Activated T-helper 1 cell treated with anti-CD3 and anti-CD28 coated beads, Interleukin-12 subunit alpha, Interleukin-12 subunit beta, Interleukin-2, Interleukin-4 antibody, amounts not matched to agents 30 ng/mL and 10 ng/mL and 1 ng/mL, durations not matched to agents 14 hours and 24 hours and 36 hours (primary cell): ENCODE measurements around the gene NUP50. TPM values are rescaled to one million over a fixed set of nuclear protein-coding genes. Genes with fewer than 3 reads are reported as not detected.
A peak's percentile ranks its signal among the peaks of the same experiment; 100 is the strongest.

ENCODE experiments used
- DNase-seq: peaks from one replicate; pipeline ENCODE4 v3.0.0; 2021; ENCODE audit warnings: low spot score
- H3K27ac Mint-ChIP-seq: one replicate; pipeline ENCODE4 v1.8.0; 2021; ENCODE audit warnings: mild to moderate bottlenecking, mixed read lengths
- H3K27me3 Mint-ChIP-seq: one replicate; pipeline ENCODE4 v1.8.0; 2022; ENCODE audit warnings: mild to moderate bottlenecking, moderate library complexity, mixed read lengths; ENCODE audit not compliant: insufficient read depth
- H3K36me3 Mint-ChIP-seq: one replicate; pipeline ENCODE4 v1.8.0; 2021; ENCODE audit warnings: low read depth, mixed read lengths
- H3K4me1 Mint-ChIP-seq: one replicate; pipeline ENCODE4 v1.8.0; 2021; ENCODE audit warnings: low read depth, mixed read lengths
- H3K4me3 Mint-ChIP-seq: one replicate; pipeline ENCODE4 v1.8.0; 2021; ENCODE audit warnings: mild to moderate bottlenecking, moderate library complexity, mixed read lengths
- H3K9me3 Mint-ChIP-seq: one replicate; pipeline ENCODE4 v1.8.0; 2021; ENCODE audit warnings: mixed read lengths
- intact Hi-C: fragments of 100-400 bp; cut with micrococcal nuclease; formaldehyde crosslinking; loops from one replicate; pipeline ENCODE4 v1.15.1; 2024
- total RNA-seq: library from RNA; stranded (reverse); gene quantifications from 2 replicates; pipeline ENCODE4 v1.2.3, GENCODE V29; 2022

Gene NUP50
- total RNA-seq, 1 donor from 2014 or later: 164 TPM

GRCh38 chr22:45142376-45142775 lies 21.3 kb upstream of the NUP50 start:
- H3K27me3 Mint-ChIP-seq: no peaks in the 10 kb centered on the region
- no peaks in the 10 kb centered on the region for H3K9me3 Mint-ChIP-seq
- DNase-seq: no peak
- intact Hi-C loops: no loop called here
- H3K4me3 Mint-ChIP-seq: no peak overlapping the region
- H3K36me3 Mint-ChIP-seq: peaks cover 6% of the 10 kb centered on the region
- H3K27ac Mint-ChIP-seq: no peak overlapping the region
- peaks cover under 1% of the 10 kb centered on the region for H3K4me1 Mint-ChIP-seq

GRCh38 chr22:45144916-45145315 lies 18.8 kb upstream of the NUP50 start:
- H3K27me3 Mint-ChIP-seq: no peaks in the 10 kb centered on the region
- no peaks in the 10 kb centered on the region for H3K4me1 Mint-ChIP-seq
- intact Hi-C loops: no loop called here
- no peak for DNase-seq
- peaks cover 3% of the 10 kb centered on the region for H3K36me3 Mint-ChIP-seq
- no peak overlapping the region for H3K4me3 Mint-ChIP-seq
- H3K9me3 Mint-ChIP-seq: no peaks in the 10 kb centered on the region
- H3K27ac Mint-ChIP-seq: no peak overlapping the region

DNA sequence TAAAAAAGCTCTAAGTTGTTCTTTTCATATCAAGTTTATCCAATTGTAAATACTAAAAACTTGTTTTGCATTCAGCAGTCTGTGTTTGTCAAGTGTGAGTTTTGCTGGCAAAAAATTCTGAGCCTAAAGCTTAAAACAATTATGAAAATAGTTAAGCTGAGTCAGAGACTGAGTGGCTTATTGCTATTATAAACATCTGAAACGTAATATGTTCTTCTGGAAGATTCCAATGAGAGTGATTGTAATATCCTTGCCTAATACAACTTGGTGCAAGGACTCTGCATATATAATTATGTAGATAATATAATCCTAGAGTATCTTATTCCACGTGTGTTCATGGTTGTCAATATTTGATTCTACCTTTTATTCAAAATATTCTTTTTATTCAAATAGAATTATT lies 14.1 kb upstream of the NUP50 start:
- no peak for DNase-seq
- Mint-ChIP-seq H3K27me3 (no peaks in the 10 kb centered on the region), H3K4me1 (peaks cover 6% of the 10 kb centered on the region), H3K4me3 (no peak overlapping the region), H3K9me3 (no peaks in the 10 kb centered on the region), H3K27ac (no peak overlapping the region), H3K36me3 (peaks cover 13% of the 10 kb centered on the region)
- intact Hi-C loops: no loop called here

GRCh38 chr22:45150139-45150538 lies 13.6 kb upstream of the NUP50 start:
- Mint-ChIP-seq H3K27ac (no peak overlapping the region), H3K36me3 (peaks cover 13% of the 10 kb centered on the region), H3K4me1 (peaks cover 6% of the 10 kb centered on the region), H3K9me3 (no peaks in the 10 kb centered on the region), H3K27me3 (no peaks in the 10 kb centered on the region), H3K4me3 (no peak overlapping the region)
- no peak for DNase-seq
- intact Hi-C loops: no loop called here

- H3K4me3 Mint-ChIP-seq: no peak overlapping the region
- no peaks in the 10 kb centered on the region for H3K9me3 Mint-ChIP-seq
- no peaks in the 10 kb centered on the region for H3K27me3 Mint-ChIP-seq
- peaks cover 13% of the 10 kb centered on the region for H3K36me3 Mint-ChIP-seq
- H3K4me1 Mint-ChIP-seq: peaks cover 6% of the 10 kb centered on the region
- intact Hi-C loops: no loop called here
- no peak overlapping the region for H3K27ac Mint-ChIP-seq
- DNase-seq: no peak
These were observed 12.2 kb upstream of the NUP50 start for GRCh38 chr22:45151503-45151902.

DNA sequence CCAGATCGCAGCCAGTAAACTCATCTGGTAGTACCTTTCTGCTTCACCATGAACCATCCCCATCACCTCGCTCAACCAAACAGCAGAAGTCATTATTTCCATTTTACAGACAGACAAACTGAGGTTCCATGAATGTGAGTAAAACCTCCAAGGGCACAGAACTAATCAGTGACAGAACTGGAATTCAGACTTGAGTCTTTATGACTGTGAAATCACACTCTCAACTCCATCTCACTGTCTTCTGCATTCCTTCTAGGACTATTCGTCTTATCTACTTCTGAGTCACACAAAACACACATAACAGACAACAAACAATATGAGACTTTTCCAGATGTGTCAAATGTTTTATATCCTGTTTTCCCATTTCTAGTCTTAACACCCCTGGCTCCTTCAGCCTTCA lies 9.3 kb upstream of the NUP50 start:
- Mint-ChIP-seq H3K9me3 (no peaks in the 10 kb centered on the region), H3K4me1 (peaks cover 6% of the 10 kb centered on the region), H3K36me3 (peaks cover 17% of the 10 kb centered on the region), H3K27ac (no peak overlapping the region), H3K4me3 (no peak overlapping the region), H3K27me3 (no peaks in the 10 kb centered on the region)
- no peak for DNase-seq
- intact Hi-C loops: no loop called here

DNA sequence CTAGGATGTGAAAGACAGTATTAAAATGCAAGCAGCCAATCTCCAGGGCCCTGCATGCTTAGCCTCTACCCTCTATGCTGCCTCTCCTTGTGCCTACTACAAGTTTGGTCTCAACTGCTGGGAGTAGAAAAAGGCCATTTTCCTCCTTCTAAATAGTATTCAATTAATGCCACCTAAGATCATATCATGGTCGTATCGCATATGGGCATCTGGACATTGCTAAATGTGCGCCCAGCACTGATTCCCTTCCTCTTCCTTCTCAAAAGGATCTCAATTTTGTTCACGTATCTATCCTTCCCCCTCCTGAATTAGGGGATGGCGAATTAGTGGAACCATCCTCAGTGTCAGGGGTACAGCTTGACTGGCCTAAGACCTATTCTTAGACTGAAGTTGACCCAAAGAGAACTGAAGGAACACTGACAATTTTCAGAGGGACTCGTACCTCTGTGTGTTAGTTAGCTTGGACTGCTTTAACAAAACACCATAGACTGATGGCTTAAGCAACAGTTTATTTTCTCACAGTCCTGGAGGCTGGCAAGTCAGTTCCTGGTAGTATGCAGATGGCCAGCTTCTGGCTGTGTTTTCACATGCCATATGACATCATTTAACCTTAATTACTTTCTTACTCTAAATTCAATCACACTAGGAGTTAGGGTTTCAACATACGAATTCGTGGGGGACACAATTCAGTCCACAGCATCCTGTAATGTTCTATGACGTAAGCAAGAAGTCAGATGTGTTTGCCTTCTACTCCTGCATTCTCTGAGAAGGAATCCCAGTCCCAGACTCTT lies 8.5 kb upstream of the NUP50 start:
- Mint-ChIP-seq H3K9me3 (no peaks in the 10 kb centered on the region), H3K27ac (no peak overlapping the region), H3K4me3 (no peak overlapping the region), H3K36me3 (peaks cover 14% of the 10 kb centered on the region), H3K27me3 (no peaks in the 10 kb centered on the region), H3K4me1 (peaks cover 14% of the 10 kb centered on the region)
- intact Hi-C loops: no loop called here
- no peak for DNase-seq

GRCh38 chr22:45157907-45158306 lies 5.8 kb upstream of the NUP50 start:
- DNase-seq: no peak
- H3K27me3 Mint-ChIP-seq: no peaks in the 10 kb centered on the region
- H3K4me3 Mint-ChIP-seq: no peak overlapping the region
- H3K36me3 Mint-ChIP-seq: peaks cover 13% of the 10 kb centered on the region
- peaks cover 24% of the 10 kb centered on the region for H3K4me1 Mint-ChIP-seq
- intact Hi-C loops: no loop called here
- no peak overlapping the region for H3K27ac Mint-ChIP-seq
- H3K9me3 Mint-ChIP-seq: no peaks in the 10 kb centered on the region

DNA sequence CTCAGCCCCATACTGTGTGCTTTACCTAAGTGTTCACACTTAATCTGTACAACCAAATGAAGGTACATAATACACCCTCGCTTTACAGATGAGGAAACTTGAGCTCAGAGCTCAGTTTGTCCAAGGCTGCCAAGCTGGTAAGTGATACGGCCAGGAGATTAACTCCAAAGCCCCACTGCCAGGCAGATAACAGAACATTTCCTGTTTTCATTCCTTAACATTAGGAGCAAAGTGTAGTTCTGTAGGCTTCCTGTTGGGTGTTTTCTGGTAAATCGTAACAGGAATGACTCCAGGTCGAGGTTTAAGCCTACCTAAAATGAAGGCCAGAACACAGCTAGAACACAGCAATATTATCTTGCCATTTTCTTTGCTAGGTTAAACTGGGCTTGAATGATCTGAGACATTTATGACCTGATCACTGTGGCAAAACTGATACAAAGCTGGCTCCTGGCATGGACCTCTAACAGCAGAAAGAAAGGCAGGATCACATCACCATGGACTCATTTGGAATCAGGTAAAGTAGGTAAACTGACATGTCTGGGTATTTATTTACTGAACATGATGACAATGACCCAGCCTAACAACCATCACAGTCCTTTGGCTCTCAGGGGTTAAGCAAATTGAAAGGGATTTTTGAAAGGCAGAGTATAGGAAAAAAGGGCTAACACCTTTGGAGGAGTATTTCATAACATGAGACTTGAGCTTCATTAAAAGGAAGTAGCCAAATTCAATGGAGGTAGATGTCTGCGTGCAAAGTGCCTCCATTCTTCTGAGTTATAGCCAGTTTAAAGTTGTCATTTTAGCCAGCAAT lies 3.9 kb upstream of the NUP50 start:
- H3K27ac Mint-ChIP-seq: no peak overlapping the region
- intact Hi-C loops: loop anchor here (10.0 kb wide), 2 partner anchors 255 to 475 kb away; partner anchors contain the start of genes RIBC2 and SMC1B
- H3K9me3 Mint-ChIP-seq: no peaks in the 10 kb centered on the region
- DNase-seq: no peak
- no peaks in the 10 kb centered on the region for H3K27me3 Mint-ChIP-seq
- H3K4me1 Mint-ChIP-seq: peaks cover 24% of the 10 kb centered on the region
- H3K36me3 Mint-ChIP-seq: peaks cover 16% of the 10 kb centered on the region
- peak overlapping the region; percentile 46 for H3K4me3 Mint-ChIP-seq

GRCh38 chr22:45162531-45162930 lies 1.2 kb upstream of the NUP50 start:
- DNase-seq: no peak
- H3K4me3 Mint-ChIP-seq: peak overlapping the region; percentile 92
- H3K27ac Mint-ChIP-seq: peak overlapping the region; percentile 82
- intact Hi-C loops: loop anchor here (2.0 to 10.0 kb wide), 4 partner anchors 56 to 478 kb away; partner anchors contain the start of genes KIAA0930, RIBC2 and SMC1B
- H3K4me1 Mint-ChIP-seq: peaks cover 42% of the 10 kb centered on the region
- H3K36me3 Mint-ChIP-seq: peaks cover 21% of the 10 kb centered on the region
- no peaks in the 10 kb centered on the region for H3K27me3 Mint-ChIP-seq
- H3K9me3 Mint-ChIP-seq: no peaks in the 10 kb centered on the region

- Mint-ChIP-seq H3K4me3 (peak overlapping the region; percentile 92), H3K9me3 (no peaks in the 10 kb centered on the region), H3K27ac (peak overlapping the region; percentile 82), H3K4me1 (peaks cover 42% of the 10 kb centered on the region), H3K36me3 (peaks cover 21% of the 10 kb centered on the region), H3K27me3 (no peaks in the 10 kb centered on the region)
- no peak for DNase-seq
- intact Hi-C loops: loop anchor here (2.0 to 10.0 kb wide), 4 partner anchors 56 to 478 kb away; partner anchors contain the start of genes KIAA0930, RIBC2 and SMC1B
These were observed 650 bp upstream of the NUP50 start for GRCh38 chr22:45163099-45163450.

- Mint-ChIP-seq H3K27ac (peak overlapping the region; percentile 90), H3K9me3 (no peaks in the 10 kb centered on the region), H3K4me3 (peak overlapping the region; percentile 98), H3K4me1 (peaks cover 52% of the 10 kb centered on the region), H3K36me3 (peaks cover 31% of the 10 kb centered on the region), H3K27me3 (no peaks in the 10 kb centered on the region)
- DNase-seq: peak; percentile 12
- intact Hi-C loops: loop anchor here (2.0 to 10.0 kb wide), 3 partner anchors 154 to 480 kb away; partner anchors contain the start of genes RIBC2 and SMC1B
These were observed 754 bp downstream of the NUP50 start for GRCh38 chr22:45164270-45165088.
